KOPT-K1 (cell line): Measurements from ENCODE around the gene TUSC2.

Experiments used
- H3K27ac ChIP-seq: fragments of 200-600 bp; sonication (generic); 2 replicates; pipeline ENCODE4 v1.5.1; 2016; ENCODE audit warnings: antibody characterized with exemption, mild to moderate bottlenecking, low read depth, low read length; ENCODE audit not compliant: poor library complexity, severe bottlenecking
- H3K36me3 ChIP-seq: fragments of 200-600 bp; sonication (generic); 2 replicates; pipeline ENCODE4 v1.5.1; 2017; ENCODE audit warnings: antibody characterized with exemption, mild to moderate bottlenecking, low read length, moderate library complexity; ENCODE audit not compliant: insufficient read depth
- H3K9me3 ChIP-seq: fragments of 200-600 bp; sonication (generic); 2 replicates; pipeline ENCODE4 v1.5.1; 2017; ENCODE audit warnings: antibody characterized with exemption, low read length, mild to moderate bottlenecking; ENCODE audit not compliant: insufficient read depth, poor library complexity, severe bottlenecking

Gene TUSC2

GRCh38 chr3:50333744-50334328 lies 5.8 kb upstream of the TUSC2 start:
- no peak overlapping the region for H3K27ac ChIP-seq
- H3K9me3 ChIP-seq: no peaks in the 10 kb centered on the region
- H3K36me3 ChIP-seq: peaks cover 64% of the 10 kb centered on the region

- no peak overlapping the region for H3K27ac ChIP-seq
- peaks cover 64% of the 10 kb centered on the region for H3K36me3 ChIP-seq
- H3K9me3 ChIP-seq: no peaks in the 10 kb centered on the region
These were observed 3.4 kb upstream of the TUSC2 start for GRCh38 chr3:50331364-50331907.

- Histone ChIP-seq H3K36me3 (peaks cover 68% of the 10 kb centered on the region), H3K27ac (no peak overlapping the region), H3K9me3 (no peaks in the 10 kb centered on the region)
These were observed 2.3 kb upstream of the TUSC2 start for GRCh38 chr3:50330330-50330729.

GRCh38 chr3:50327129-50327528 lies 894 bp downstream of the TUSC2 start:
- H3K36me3 ChIP-seq: peaks cover 61% of the 10 kb centered on the region

GRCh38 chr3:50326182-50326541 lies 1.9 kb downstream of the TUSC2 start:
- Histone ChIP-seq H3K27ac (no peak overlapping the region), H3K36me3 (peaks cover 51% of the 10 kb centered on the region), H3K9me3 (no peaks in the 10 kb centered on the region)

More at GRCh38 chr3:50327129-50327528, 894 bp downstream of the TUSC2 start:
- Histone ChIP-seq H3K27ac (peak overlapping the region; percentile 59), H3K9me3 (no peaks in the 10 kb centered on the region)

GRCh38 chr3:50325497-50326181 lies 2.4 kb downstream of the TUSC2 start:
- Histone ChIP-seq H3K9me3 (no peaks in the 10 kb centered on the region), H3K36me3 (peaks cover 46% of the 10 kb centered on the region), H3K27ac (no peak overlapping the region)

- Histone ChIP-seq H3K27ac (no peak overlapping the region), H3K36me3 (peaks cover 41% of the 10 kb centered on the region), H3K9me3 (no peaks in the 10 kb centered on the region)
These were observed 2.9 kb downstream of the TUSC2 start for GRCh38 chr3:50325113-50325480.

GRCh38 chr3:50324351-50325112 lies 3.5 kb downstream of the TUSC2 start:
- no peak overlapping the region for H3K27ac ChIP-seq
- peaks cover 37% of the 10 kb centered on the region for H3K36me3 ChIP-seq
- H3K9me3 ChIP-seq: no peaks in the 10 kb centered on the region

GRCh38 chr3:50323614-50324199 lies 4.3 kb downstream of the TUSC2 start:
- H3K9me3 ChIP-seq: no peaks in the 10 kb centered on the region
- no peak overlapping the region for H3K27ac ChIP-seq
- H3K36me3 ChIP-seq: peaks cover 41% of the 10 kb centered on the region

- Histone ChIP-seq H3K9me3 (no peaks in the 10 kb centered on the region), H3K36me3 (peaks cover 47% of the 10 kb centered on the region), H3K27ac (no peak overlapping the region)
These were observed 4.9 kb downstream of the TUSC2 start for GRCh38 chr3:50323092-50323600.

- H3K36me3 ChIP-seq: peaks cover 52% of the 10 kb centered on the region
- no peaks in the 10 kb centered on the region for H3K9me3 ChIP-seq
- H3K27ac ChIP-seq: peak within 1 kb of the TSS; percentile 96
These were observed 5.5 kb downstream of the TUSC2 start, which contains the start of gene HYAL2 for GRCh38 chr3:50322386-50323091. Gene HYAL2 (minus strand): TSS chr3:50322745. CDS start chr3:50320489, 2,256 bp downstream.

GRCh38 chr3:50322115-50322385 lies 6.0 kb downstream of the TUSC2 start:
- Histone ChIP-seq H3K36me3 (peaks cover 57% of the 10 kb centered on the region), H3K27ac (peak overlapping the region; percentile 96), H3K9me3 (no peaks in the 10 kb centered on the region)

GRCh38 chr3:50321336-50322114 lies 6.5 kb downstream of the TUSC2 start:
- Histone ChIP-seq H3K9me3 (no peaks in the 10 kb centered on the region), H3K36me3 (peaks cover 61% of the 10 kb centered on the region), H3K27ac (peak overlapping the region; percentile 96)

GRCh38 chr3:50320853-50321335 lies 7.1 kb downstream of the TUSC2 start:
- H3K27ac ChIP-seq: peak overlapping the region; percentile 96
- H3K9me3 ChIP-seq: no peaks in the 10 kb centered on the region
- H3K36me3 ChIP-seq: peaks cover 62% of the 10 kb centered on the region
